K562 (cell line): Measurements from ENCODE around the gene BMS1. TPM values are rescaled to one million over a fixed set of nuclear protein-coding genes. Genes with fewer than 3 reads are reported as not detected.

Experiments used
- ATAC-seq: fragments of 200-7000 bp; cut with Tn5 transposase; 3 replicates; pipeline ENCODE4 v1.9.1; 2020; ENCODE audit warnings: moderate library complexity
- BruUV-seq: library from RNA; stranded (reverse); fragments of 400-500 nt; replicated peaks from 2 replicates; lab custom pipeline; 2021; lab: Mats Ljungman, UMichigan
- CTCF ChIA-PET: fragments of 300-600 bp; formaldehyde crosslinking; extraction: SDS; loops from one replicate; lab custom pipeline; 2021; ENCODE audit warnings: low intra/inter-chr PET ratio; lab: Yijun Ruan, JAX
- POLR2A ChIA-PET: fragments of 300-600, 350-650 bp; sonication (Branson Sonifier 250); formaldehyde crosslinking; extraction: SDS; loops from one replicate; lab custom pipeline; 2021; ENCODE audit warnings: antibody characterized with exemption, inconsistent platforms; lab: Yijun Ruan, JAX
- DNase-seq, 4 experiments: peaks; one replicate each; pipeline versions ENCODE4 v3.0.0 to v3.0.0-alpha.2; 2011 to 2018; ENCODE audit warnings: low spot score in 3 of 4, mixed read lengths in 3 of 4; ENCODE audit errors: extremely low read depth in 1 of 4
- FAIRE-seq: peaks from 2 replicates; lab custom pipeline; 2011; peaks lifted over from hg19 to GRCh38; lab: Jason Lieb, UNC
- H2AFZ ChIP-seq: 2 replicates; pipeline ENCODE4 v1.6.0; 2011; ENCODE audit warnings: low read depth, low read length, control low read depth, inconsistent platforms
- H3K27ac ChIP-seq: fragments of 200-600 bp; 3 replicates; pipeline ENCODE4 v1.8.0; 2011; ENCODE audit warnings: low read depth, mild to moderate bottlenecking, control low read depth, inconsistent platforms, low read length, moderate library complexity, mixed read lengths; ENCODE audit errors: extremely low read depth
- H3K27me3 ChIP-seq, 2 experiments: fragments of 300-600 bp in 1 of 2; 2 replicates in 1 of 2; 3 replicates in 1 of 2; pipeline versions ENCODE4 v1.6.0 to v1.8.0; 2011; ENCODE audit warnings: inconsistent platforms in 2 of 2, low read length in 2 of 2, mild to moderate bottlenecking in 1 of 2, mixed read lengths in 1 of 2, moderate library complexity in 1 of 2; ENCODE audit not compliant: control insufficient read depth in 2 of 2, insufficient read depth in 2 of 2
- H3K36me3 ChIP-seq: fragments of 300-600 bp; 3 replicates; pipeline ENCODE4 v1.8.0; 2011; ENCODE audit warnings: mild to moderate bottlenecking, low read length, inconsistent platforms; ENCODE audit not compliant: control insufficient read depth, insufficient read depth
- H3K4me1 ChIP-seq, 2 experiments: fragments of 200-600 bp in 1 of 2; replicated peaks in 1 of 2; 2 replicates in 1 of 2; 3 replicates in 1 of 2; pipeline versions ENCODE4 v1.5.1 to v1.8.0; 2011; ENCODE audit warnings: inconsistent platforms in 2 of 2, low read length in 2 of 2, mild to moderate bottlenecking in 1 of 2, mixed read lengths in 1 of 2, moderate library complexity in 1 of 2; ENCODE audit not compliant: control insufficient read depth in 2 of 2, insufficient read depth in 2 of 2
- H3K4me2 ChIP-seq: 2 replicates; pipeline ENCODE4 v1.6.1; 2011; ENCODE audit warnings: low read length, control low read depth, inconsistent platforms, mixed read lengths; ENCODE audit not compliant: insufficient read depth
- H3K4me3 ChIP-seq: fragments of 200-600 bp; sonication (generic), shearing (Covaris generic); 2 replicates; pipeline ENCODE4 v1.5.1; 2016; ENCODE audit warnings: control low read depth, inconsistent platforms
- H3K79me2 ChIP-seq: fragments of 200-600 bp; 3 replicates; pipeline ENCODE4 v1.8.0; 2011; ENCODE audit warnings: low read length, inconsistent platforms; ENCODE audit not compliant: control insufficient read depth, insufficient read depth
- H3K9ac ChIP-seq, 2 experiments: 2 replicates each; pipeline versions ENCODE4 v1.6.0 to v1.6.1; 2011; ENCODE audit warnings: low read depth in 2 of 2, low read length in 2 of 2, control low read depth in 1 of 2, inconsistent platforms in 1 of 2, mild to moderate bottlenecking in 1 of 2, mixed read lengths in 1 of 2; ENCODE audit not compliant: insufficient read depth in 1 of 2
- H3K9me1 ChIP-seq: one replicate; pipeline ENCODE4 v1.6.0; 2011; ENCODE audit warnings: inconsistent platforms, mild to moderate bottlenecking, low read length, moderate library complexity; ENCODE audit not compliant: control insufficient read depth, insufficient read depth
- H3K9me3 ChIP-seq: replicated peaks from 2 replicates; pipeline ENCODE4 v1.5.1; 2011; ENCODE audit warnings: low read depth, low read length, inconsistent platforms; ENCODE audit not compliant: control insufficient read depth, insufficient read depth
- H4K20me1 ChIP-seq: replicated peaks from 2 replicates; pipeline ENCODE4 v1.6.1; 2011; ENCODE audit warnings: low read length, inconsistent platforms, mixed read lengths; ENCODE audit not compliant: control insufficient read depth, insufficient read depth
- CXXC5 ChIP-seq: fragments of 250-450 bp; sonication (Bioruptor Pico); IDR thresholded peaks from 2 replicates; pipeline ENCODE4 v1.8.0; 2022; ENCODE audit warnings: inconsistent platforms, mild to moderate bottlenecking, moderate library complexity
- KLF10 ChIP-seq: fragments of 250-450 bp; sonication (Bioruptor Pico); IDR thresholded peaks from 2 replicates; pipeline ENCODE4 v1.6.1; 2021; ENCODE audit warnings: matching md5 sums
- POLR3G ChIP-seq: IDR thresholded peaks from 2 replicates; pipeline ENCODE4 v1.6.1; 2011; ENCODE audit not compliant: insufficient read length, insufficient replicate concordance; ENCODE audit errors: extremely low read depth
- RAD21 ChIP-seq, 2 experiments: fragments of 250-450 bp in 1 of 2; fragments of 450-650 bp in 1 of 2; sonication (Bioruptor Pico) in 1 of 2; formaldehyde crosslinking in 1 of 2; IDR thresholded peaks in 1 of 2; conservative IDR thresholded peaks in 1 of 2; 2 replicates each; pipeline versions ENCODE4 v1.4.0 to v1.8.0; 2020 to 2022; ENCODE audit warnings: mild to moderate bottlenecking in 2 of 2, moderate library complexity in 1 of 2
- RBFOX2 ChIP-seq: fragments of 200-400 bp; formaldehyde crosslinking; IDR thresholded peaks from 2 replicates; pipeline ENCODE4 v1.6.1; 2017; ENCODE audit warnings: low read depth, mild to moderate bottlenecking, low read length, moderate library complexity
- ZNF511 ChIP-seq: sonication (generic); formaldehyde crosslinking; IDR thresholded peaks from 2 replicates; pipeline ENCODE4 v1.8.0; 2022; ENCODE audit warnings: mild to moderate bottlenecking, missing genetic modification reagents
- WGBS: fragments of 100-300 bp; shearing (Covaris generic); methylation state at CpG from one replicate; pipeline ENCODE4 v1.1.6; 2016; ENCODE audit warnings: low coverage, mixed read lengths; ENCODE audit not compliant: insufficient coverage; ENCODE audit errors: missing lambda C conversion rate; 5-methylcytosine and 5-hydroxymethylcytosine counted together
- in situ Hi-C: fragments of 300-500 bp; cut with MboI; formaldehyde crosslinking; loops from 4 replicates; pipeline ENCODE4 v1.15.0; 2018; ENCODE audit warnings: inconsistent platforms, mixed read lengths
- intact Hi-C: fragments of 100-400 bp; cut with micrococcal nuclease; formaldehyde crosslinking; loops from 2 replicates; pipeline ENCODE4 v1.14.2; 2022
- polyA plus RNA-seq, 8 experiments: library from polyadenylated mRNA; depleted of rRNA in 4 of 8; stranded (reverse) in 5 of 8; unstranded in 3 of 8; fragments of >200 nt; fragmentation: Nextera tagmentation in 2 of 8; fragmentation: Illumina TruSeq in 1 of 8; extraction: Ambion mirVana in 2 of 8; extraction: Trizol in 1 of 8; gene quantifications; 2 replicates each; pipeline versions ENCODE4 v1.2.1 to v1.2.3, GENCODE V29; 2011 to 2014; ENCODE audit warnings: inconsistent platforms in 1 of 8, missing spikeins in 1 of 8
- total RNA-seq, 7 experiments: library from RNA; depleted of rRNA in 6 of 7; stranded (reverse); fragments of >200 nt in 6 of 7; fragmentation: Illumina TruSeq in 2 of 7; extraction: Trizol in 2 of 7; gene quantifications; 2 replicates each; pipeline versions ENCODE4 v1.2.1 to v1.2.3, GENCODE V29; 2011 to 2021; ENCODE audit warnings: low replicate concordance in 1 of 7
- TF ChIP-seq, protein P1 (sequence below), 2 experiments: fragments of 450-650 bp; formaldehyde crosslinking in 1 of 2; IDR thresholded peaks; 2 replicates each; pipeline versions ENCODE4 v1.4.0 to v1.6.1; 2014 to 2020; ENCODE audit warnings: mild to moderate bottlenecking in 2 of 2, borderline replicate concordance in 1 of 2, low read depth in 1 of 2
- TF ChIP-seq, protein P2 (sequence below), 2 experiments: fragments of 450-650 bp; conservative IDR thresholded peaks; 2 replicates each; pipeline ENCODE4 v1.6.1; 2017; ENCODE audit warnings: mild to moderate bottlenecking in 2 of 2, moderate library complexity in 2 of 2

BMS1 gene
- total and polyA plus RNA-seq, 9 of the 15 experiments (the other 6 are each of a cell fraction or from before 2014, with no cell fraction given), result 11.1 to 46.9 (median 32.7) TPM

DNA sequence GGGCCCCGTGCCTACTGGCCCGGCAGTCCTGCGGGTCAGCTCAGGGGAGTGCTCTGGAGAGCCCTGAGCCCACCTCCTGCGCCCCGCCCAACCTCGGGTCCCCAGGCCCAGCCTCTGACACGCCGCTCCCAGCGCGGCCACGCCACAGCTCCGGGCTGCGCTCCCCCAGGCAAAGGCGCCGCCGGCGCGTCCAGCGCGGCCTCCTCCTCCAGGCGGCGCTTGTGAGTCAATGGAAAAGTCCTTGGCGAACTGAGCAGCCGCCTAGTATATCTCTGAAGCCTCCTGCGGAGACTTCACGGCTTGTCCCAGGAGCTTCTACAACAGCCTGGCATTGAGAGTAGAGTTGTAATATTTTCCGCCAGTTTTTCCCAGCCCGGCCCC, 29.5 kb upstream of the BMS1 start:
- no TSS peak for BruUV-seq
- in situ Hi-C loops, result no loop called here
- peaks cover 0 to 28% of the 10 kb centered on the region in 2 experiments; a peak in 2 of 5 replicates for H3K4me1 ChIP-seq
- 45% methylated on average over 10 of the region's 28 CpGs for WGBS
- CTCF ChIA-PET, result no interaction called here
- H2AFZ ChIP-seq, result 0 out of 2 replicates have a peak overlapping the region, but pooled peaks have one; percentile 38
- H3K9ac ChIP-seq, result no peak overlapping the region
- H3K27me3 ChIP-seq, result peaks cover 0 to 26% of the 10 kb centered on the region in 2 experiments; a peak in 1 of 5 replicates
- POLR2A ChIA-PET, result interaction anchor here (0.6 to 1.4 kb wide), 2 partner anchors 16 to 347 kb away, joined by 3 to 4 read pairs; no protein-coding TSS in a partner anchor
- H3K9me1 ChIP-seq, result no peaks in the 10 kb centered on the region
- no peak overlapping the region for H3K27ac ChIP-seq
- H3K36me3 ChIP-seq, result no peaks in the 10 kb centered on the region
- H3K4me2 ChIP-seq, result no peak overlapping the region
- H4K20me1 ChIP-seq, result no peaks in the 10 kb centered on the region
- H3K9me3 ChIP-seq, result no peaks in the 10 kb centered on the region
- DNase-seq, result peak; percentile 50 to 82 (median 58)
- peak; percentile 69 for FAIRE-seq
- no peaks in the 10 kb centered on the region for H3K79me2 ChIP-seq
- intact Hi-C loops, result loop anchor here (2.0 kb wide), 1 partner anchor 30 kb away; the partner anchor contains the start of gene BMS1
- ATAC-seq, result peak; percentile 94
- H3K4me3 ChIP-seq, result peak overlapping the region; percentile 29; the same call in 1 of the 2 replicates
- TF ChIP-seq POLR3G (no peak), CXXC5 (CRISPR knock-in tag) (0 out of 2 replicates have a peak, but pooled peaks have one; percentile 31), RBFOX2 (0 out of 2 replicates have a peak, but pooled peaks have one; percentile 21), KLF10 (no peak), ZNF511 (CRISPR knock-in tag) (no peak), RAD21 (CRISPR knock-in tag; conservative IDR thresholded peaks at IDR 0.05 in 1 of 2, IDR thresholded peaks at IDR 0.05 in 1 of 2) (peak; percentile 23 to 58; a peak in 3 of 4 replicates)
- TF ChIP-seq, protein P1, sequence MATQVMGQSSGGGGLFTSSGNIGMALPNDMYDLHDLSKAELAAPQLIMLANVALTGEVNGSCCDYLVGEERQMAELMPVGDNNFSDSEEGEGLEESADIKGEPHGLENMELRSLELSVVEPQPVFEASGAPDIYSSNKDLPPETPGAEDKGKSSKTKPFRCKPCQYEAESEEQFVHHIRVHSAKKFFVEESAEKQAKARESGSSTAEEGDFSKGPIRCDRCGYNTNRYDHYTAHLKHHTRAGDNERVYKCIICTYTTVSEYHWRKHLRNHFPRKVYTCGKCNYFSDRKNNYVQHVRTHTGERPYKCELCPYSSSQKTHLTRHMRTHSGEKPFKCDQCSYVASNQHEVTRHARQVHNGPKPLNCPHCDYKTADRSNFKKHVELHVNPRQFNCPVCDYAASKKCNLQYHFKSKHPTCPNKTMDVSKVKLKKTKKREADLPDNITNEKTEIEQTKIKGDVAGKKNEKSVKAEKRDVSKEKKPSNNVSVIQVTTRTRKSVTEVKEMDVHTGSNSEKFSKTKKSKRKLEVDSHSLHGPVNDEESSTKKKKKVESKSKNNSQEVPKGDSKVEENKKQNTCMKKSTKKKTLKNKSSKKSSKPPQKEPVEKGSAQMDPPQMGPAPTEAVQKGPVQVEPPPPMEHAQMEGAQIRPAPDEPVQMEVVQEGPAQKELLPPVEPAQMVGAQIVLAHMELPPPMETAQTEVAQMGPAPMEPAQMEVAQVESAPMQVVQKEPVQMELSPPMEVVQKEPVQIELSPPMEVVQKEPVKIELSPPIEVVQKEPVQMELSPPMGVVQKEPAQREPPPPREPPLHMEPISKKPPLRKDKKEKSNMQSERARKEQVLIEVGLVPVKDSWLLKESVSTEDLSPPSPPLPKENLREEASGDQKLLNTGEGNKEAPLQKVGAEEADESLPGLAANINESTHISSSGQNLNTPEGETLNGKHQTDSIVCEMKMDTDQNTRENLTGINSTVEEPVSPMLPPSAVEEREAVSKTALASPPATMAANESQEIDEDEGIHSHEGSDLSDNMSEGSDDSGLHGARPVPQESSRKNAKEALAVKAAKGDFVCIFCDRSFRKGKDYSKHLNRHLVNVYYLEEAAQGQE (IDR thresholded peaks at IDR 0.05; ENCODE audit: borderline replicate concordance), result peak; percentile 30; the same call in 1 of the 2 replicates
- TF ChIP-seq, protein P1 (CRISPR knock-in tag; IDR thresholded peaks at IDR 0.05; ENCODE audit: low read depth), result no peak
- TF ChIP-seq, protein P2, sequence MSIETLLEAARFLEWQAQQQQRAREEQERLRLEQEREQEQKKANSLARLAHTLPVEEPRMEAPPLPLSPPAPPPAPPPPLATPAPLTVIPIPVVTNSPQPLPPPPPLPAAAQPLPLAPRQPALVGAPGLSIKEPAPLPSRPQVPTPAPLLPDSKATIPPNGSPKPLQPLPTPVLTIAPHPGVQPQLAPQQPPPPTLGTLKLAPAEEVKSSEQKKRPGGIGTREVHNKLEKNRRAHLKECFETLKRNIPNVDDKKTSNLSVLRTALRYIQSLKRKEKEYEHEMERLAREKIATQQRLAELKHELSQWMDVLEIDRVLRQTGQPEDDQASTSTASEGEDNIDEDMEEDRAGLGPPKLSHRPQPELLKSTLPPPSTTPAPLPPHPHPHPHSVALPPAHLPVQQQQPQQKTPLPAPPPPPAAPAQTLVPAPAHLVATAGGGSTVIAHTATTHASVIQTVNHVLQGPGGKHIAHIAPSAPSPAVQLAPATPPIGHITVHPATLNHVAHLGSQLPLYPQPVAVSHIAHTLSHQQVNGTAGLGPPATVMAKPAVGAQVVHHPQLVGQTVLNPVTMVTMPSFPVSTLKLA (conservative IDR thresholded peaks at IDR 0.05), result peak in 1 of 2 experiments; percentile 24; a peak in 1 of 4 replicates
